Rectal smooth muscle tissue (tissue), 1 donor: ENCODE data around the gene TRMT5.

Source experiments
- H3K27ac ChIP-seq: one replicate; pipeline ENCODE4 v1.7.0; 2013; ENCODE audit warnings: low read depth, low read length, inconsistent platforms
- H3K27me3 ChIP-seq: one replicate; pipeline ENCODE4 v1.7.0; 2013; ENCODE audit warnings: low read length; ENCODE audit not compliant: control insufficient read depth, insufficient read depth
- H3K36me3 ChIP-seq: one replicate; pipeline ENCODE4 v1.7.0; 2013; ENCODE audit warnings: low read length; ENCODE audit not compliant: control insufficient read depth, insufficient read depth
- H3K4me1 ChIP-seq: one replicate; pipeline ENCODE4 v1.7.0; 2013; ENCODE audit warnings: low read length; ENCODE audit not compliant: control insufficient read depth, insufficient read depth
- H3K4me3 ChIP-seq: one replicate; pipeline ENCODE4 v1.7.0; 2013; ENCODE audit warnings: low read length
- H3K9ac ChIP-seq: one replicate; pipeline ENCODE4 v1.7.0; 2013; ENCODE audit warnings: low read length

TRMT5 gene, protein sequence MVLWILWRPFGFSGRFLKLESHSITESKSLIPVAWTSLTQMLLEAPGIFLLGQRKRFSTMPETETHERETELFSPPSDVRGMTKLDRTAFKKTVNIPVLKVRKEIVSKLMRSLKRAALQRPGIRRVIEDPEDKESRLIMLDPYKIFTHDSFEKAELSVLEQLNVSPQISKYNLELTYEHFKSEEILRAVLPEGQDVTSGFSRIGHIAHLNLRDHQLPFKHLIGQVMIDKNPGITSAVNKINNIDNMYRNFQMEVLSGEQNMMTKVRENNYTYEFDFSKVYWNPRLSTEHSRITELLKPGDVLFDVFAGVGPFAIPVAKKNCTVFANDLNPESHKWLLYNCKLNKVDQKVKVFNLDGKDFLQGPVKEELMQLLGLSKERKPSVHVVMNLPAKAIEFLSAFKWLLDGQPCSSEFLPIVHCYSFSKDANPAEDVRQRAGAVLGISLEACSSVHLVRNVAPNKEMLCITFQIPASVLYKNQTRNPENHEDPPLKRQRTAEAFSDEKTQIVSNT

GRCh38 chr14:60980811-60981632, at the start of gene TRMT5, which contains the start of gene SLC38A6:
Gene TRMT5 (minus strand): TSS chr14:60981079. CDS start chr14:60980973, 106 bp downstream.
Gene SLC38A6 (plus strand): TSS chr14:60981245. CDS start chr14:60981278, 33 bp downstream.
- Histone ChIP-seq H3K36me3 (peaks cover 4% of the 10 kb centered on the region), H3K4me3 (peak within 1 kb of the TSS; percentile 90), H3K9ac (peak within 1 kb of the TSS; percentile 59), H3K4me1 (peaks cover 4% of the 10 kb centered on the region), H3K27me3 (no peaks in the 10 kb centered on the region), H3K27ac (peak within 1 kb of the TSS; percentile 82)

DNA sequence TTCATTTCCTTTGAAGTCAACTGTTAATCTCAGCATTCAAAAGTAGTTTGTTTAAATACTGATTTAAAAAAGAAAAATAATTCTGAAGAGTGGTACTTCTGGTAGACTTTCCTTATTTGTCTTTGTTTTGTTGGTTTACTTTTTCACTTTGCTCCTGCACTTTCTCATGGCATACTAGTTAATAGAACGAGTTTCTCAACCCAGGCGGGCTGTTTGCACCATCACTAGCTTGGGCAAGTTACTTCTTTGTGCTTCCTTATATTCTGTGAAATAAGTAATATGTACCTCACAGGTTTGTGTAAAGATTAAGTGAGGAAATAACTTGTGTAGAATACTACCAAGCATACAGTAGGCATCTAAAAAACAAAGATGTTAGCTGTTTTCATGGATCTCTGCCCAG, 45.6 kb upstream of the TRMT5 start:
- Histone ChIP-seq H3K4me3 (no peak overlapping the region), H3K9ac (no peak overlapping the region), H3K4me1 (no peaks in the 10 kb centered on the region), H3K27ac (no peak overlapping the region), H3K36me3 (no peaks in the 10 kb centered on the region), H3K27me3 (no peaks in the 10 kb centered on the region)

DNA sequence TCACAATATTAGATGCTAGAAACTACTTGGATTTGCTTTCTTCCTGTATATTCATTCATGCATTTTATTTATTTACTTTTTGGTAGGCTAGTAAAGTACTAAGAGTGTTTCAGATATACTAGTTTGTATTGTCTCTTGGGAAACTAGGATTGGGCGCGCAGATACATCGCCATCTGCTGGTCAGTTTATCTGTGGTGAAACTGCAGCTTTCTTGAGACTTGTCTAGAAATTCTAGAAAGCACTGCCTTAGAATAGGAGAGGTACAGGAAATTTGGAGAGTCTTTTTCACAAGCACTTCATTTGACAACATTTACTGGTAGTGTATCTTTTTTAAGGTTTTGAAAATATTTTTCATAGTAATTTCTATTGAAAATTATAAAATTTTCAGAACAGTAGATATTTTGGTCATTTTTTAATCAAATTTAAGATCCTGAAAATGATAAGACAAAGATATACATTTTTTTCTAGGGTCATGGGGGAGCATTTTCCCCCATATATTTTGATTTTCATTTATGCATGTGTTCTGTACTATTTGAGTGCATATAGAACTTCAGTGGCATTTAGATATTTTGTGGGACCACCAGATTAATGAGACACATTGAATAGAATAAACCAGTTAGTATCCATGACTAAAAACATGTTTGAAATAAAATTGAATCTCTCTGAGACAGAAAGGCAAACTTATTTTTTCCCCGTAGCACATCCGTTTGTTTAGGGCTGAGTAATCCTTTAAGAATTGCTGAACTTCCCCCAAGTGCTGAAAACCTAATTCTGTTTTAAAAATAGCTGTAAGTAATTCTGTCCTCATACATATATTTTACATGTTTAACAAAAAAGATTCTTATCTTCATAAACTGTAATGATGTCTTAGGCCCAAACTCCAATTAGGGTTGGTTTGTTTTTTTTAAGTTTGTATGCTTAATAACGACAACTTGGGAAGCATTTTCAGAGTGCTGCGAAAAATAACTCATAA, 44.7 kb upstream of the TRMT5 start:
- no peak overlapping the region for H3K4me3 ChIP-seq
- no peak overlapping the region for H3K9ac ChIP-seq
- no peaks in the 10 kb centered on the region for H3K36me3 ChIP-seq
- no peaks in the 10 kb centered on the region for H3K27me3 ChIP-seq
- H3K4me1 ChIP-seq = no peaks in the 10 kb centered on the region
- H3K27ac ChIP-seq = no peak overlapping the region

GRCh38 chr14:61019537-61019936, 38.7 kb upstream of the TRMT5 start:
- Histone ChIP-seq H3K4me3 (no peak overlapping the region), H3K9ac (no peak overlapping the region), H3K27me3 (no peaks in the 10 kb centered on the region), H3K27ac (no peak overlapping the region), H3K4me1 (no peaks in the 10 kb centered on the region), H3K36me3 (no peaks in the 10 kb centered on the region)

GRCh38 chr14:61003571-61003970, 22.7 kb upstream of the TRMT5 start:
- H3K4me3 ChIP-seq = no peak overlapping the region
- H3K27me3 ChIP-seq = no peaks in the 10 kb centered on the region
- H3K27ac ChIP-seq = no peak overlapping the region
- H3K4me1 ChIP-seq = no peaks in the 10 kb centered on the region
- H3K36me3 ChIP-seq = no peaks in the 10 kb centered on the region
- H3K9ac ChIP-seq = no peak overlapping the region

- no peaks in the 10 kb centered on the region for H3K27me3 ChIP-seq
- no peaks in the 10 kb centered on the region for H3K36me3 ChIP-seq
- H3K4me3 ChIP-seq = no peak overlapping the region
- no peak overlapping the region for H3K27ac ChIP-seq
- no peak overlapping the region for H3K9ac ChIP-seq
- no peaks in the 10 kb centered on the region for H3K4me1 ChIP-seq
These were observed 18.7 kb upstream of the TRMT5 start for GRCh38 chr14:60999536-60999935.

DNA sequence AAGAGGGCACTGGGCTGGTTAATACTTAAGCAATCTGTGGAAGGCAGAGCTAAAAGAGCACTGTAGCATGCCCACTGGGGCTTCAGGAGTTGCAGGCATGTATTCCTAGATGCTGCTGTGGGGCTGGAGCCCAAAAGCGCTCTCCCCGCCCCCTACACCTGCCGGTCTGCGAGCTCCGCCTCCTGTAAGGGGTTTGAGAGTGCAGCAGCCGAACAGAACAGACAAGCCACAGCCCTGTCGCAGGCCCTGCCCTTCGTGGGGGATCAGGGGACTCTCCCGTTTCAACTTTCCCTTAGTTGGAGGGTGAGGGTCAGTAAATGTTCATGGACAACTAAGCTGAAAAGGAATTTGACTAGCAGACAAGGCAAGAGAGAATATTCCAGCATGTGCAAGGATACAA, 17.7 kb upstream of the TRMT5 start:
- H3K4me1 ChIP-seq = no peaks in the 10 kb centered on the region
- H3K36me3 ChIP-seq = no peaks in the 10 kb centered on the region
- no peaks in the 10 kb centered on the region for H3K27me3 ChIP-seq
- H3K9ac ChIP-seq = no peak overlapping the region
- no peak overlapping the region for H3K27ac ChIP-seq
- no peak overlapping the region for H3K4me3 ChIP-seq

DNA sequence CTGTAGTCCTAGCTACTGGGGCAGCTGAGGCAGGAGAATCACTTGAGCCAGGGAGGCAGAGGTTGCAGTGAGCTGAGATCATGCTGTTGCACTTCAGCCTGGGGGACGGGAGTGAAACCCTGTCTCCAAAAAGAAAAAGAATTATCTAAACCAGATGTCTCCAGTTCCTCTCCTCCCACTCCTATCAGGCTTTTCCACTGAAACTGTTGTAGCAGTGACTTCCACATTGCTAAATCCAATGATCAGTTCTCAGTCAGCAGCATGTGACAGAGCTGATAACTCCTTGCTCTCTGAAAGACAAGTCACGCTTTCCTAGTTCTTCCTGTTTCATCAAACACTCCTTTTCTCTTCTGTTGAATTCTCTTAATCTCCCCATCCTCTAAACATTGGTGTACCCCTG, 8.7 kb upstream of the TRMT5 start:
- H3K36me3 ChIP-seq = peaks cover 9% of the 10 kb centered on the region
- H3K4me3 ChIP-seq = no peak overlapping the region
- H3K9ac ChIP-seq = no peak overlapping the region
- H3K27ac ChIP-seq = no peak overlapping the region
- H3K4me1 ChIP-seq = no peaks in the 10 kb centered on the region
- H3K27me3 ChIP-seq = no peaks in the 10 kb centered on the region

GRCh38 chr14:60986500-60986899, 5.6 kb upstream of the TRMT5 start:
- Histone ChIP-seq H3K27ac (no peak overlapping the region), H3K4me1 (peaks cover 4% of the 10 kb centered on the region), H3K36me3 (peaks cover 9% of the 10 kb centered on the region), H3K4me3 (no peak overlapping the region), H3K27me3 (no peaks in the 10 kb centered on the region), H3K9ac (no peak overlapping the region)

GRCh38 chr14:60984196-60984595, 3.3 kb upstream of the TRMT5 start:
- no peaks in the 10 kb centered on the region for H3K27me3 ChIP-seq
- no peak overlapping the region for H3K27ac ChIP-seq
- peaks cover 4% of the 10 kb centered on the region for H3K4me1 ChIP-seq
- peaks cover 4% of the 10 kb centered on the region for H3K36me3 ChIP-seq
- H3K4me3 ChIP-seq = no peak overlapping the region
- no peak overlapping the region for H3K9ac ChIP-seq

DNA sequence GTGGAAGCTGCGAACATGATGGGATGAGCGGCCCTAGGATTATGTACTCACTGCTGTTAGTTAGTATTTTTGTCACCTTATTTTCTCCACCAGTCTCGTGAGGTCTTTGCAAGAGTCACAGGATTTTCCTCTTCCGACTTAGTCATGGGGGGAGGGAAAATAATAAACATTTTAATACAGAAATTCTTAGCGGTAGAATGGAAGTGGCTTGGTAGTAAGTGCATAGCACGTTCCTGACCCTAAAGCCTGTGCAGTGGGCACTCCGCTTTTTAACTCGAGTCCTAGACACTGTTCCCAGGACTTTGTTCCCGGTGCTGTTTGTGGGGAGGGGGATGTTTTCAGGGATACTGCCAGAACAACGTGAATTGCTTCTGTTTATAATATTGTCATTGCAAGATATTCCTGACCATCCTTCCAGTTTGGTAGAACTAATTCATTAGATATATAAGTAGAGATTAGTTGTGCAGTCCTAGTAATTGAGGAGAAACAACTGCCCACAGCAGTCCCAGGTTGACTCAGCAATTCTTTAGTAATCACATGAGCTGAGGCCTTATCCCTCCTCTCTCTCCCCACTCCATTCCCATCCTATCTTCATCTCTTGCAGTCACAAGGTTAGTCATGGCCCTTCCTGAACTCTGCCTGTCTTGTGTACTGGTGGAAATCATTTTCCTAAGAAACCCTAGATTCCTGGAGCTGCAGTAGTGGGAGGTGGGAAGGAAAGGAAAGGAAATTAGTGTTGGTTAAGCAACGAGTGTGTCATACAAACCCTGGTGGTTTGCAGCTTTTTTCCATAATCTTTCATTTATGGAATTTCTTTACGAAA, 965 bp upstream of the TRMT5 start:
- no peaks in the 10 kb centered on the region for H3K27me3 ChIP-seq
- H3K4me1 ChIP-seq = peaks cover 4% of the 10 kb centered on the region
- H3K4me3 ChIP-seq = peak overlapping the region; percentile 90
- H3K9ac ChIP-seq = peak overlapping the region; percentile 59
- H3K36me3 ChIP-seq = peaks cover 4% of the 10 kb centered on the region
- H3K27ac ChIP-seq = peak overlapping the region; percentile 82
